DND-41 (cell line): ENCODE measurements around the gene PCDHGC5.
A peak's percentile ranks its signal among the peaks of the same experiment; 100 is the strongest.

ENCODE experiments used
- ATAC-seq: fragments of 200-7000 bp; cut with Tn5 transposase; 3 replicates; pipeline ENCODE4 v1.9.1; 2021; ENCODE audit warnings: low read depth; ENCODE audit not compliant: insufficient read depth
- DNase-seq: peaks from one replicate; pipeline ENCODE4 v3.0.0-alpha.2; 2020
- H2AFZ ChIP-seq: 2 replicates; pipeline ENCODE4 v1.6.0; 2012; ENCODE audit warnings: low read depth, low read length
- H3K27ac ChIP-seq: 2 replicates; pipeline ENCODE4 v1.5.1; 2012; ENCODE audit warnings: low read length, inconsistent platforms
- H3K27me3 ChIP-seq: fragments of 200-600 bp; sonication (generic); 2 replicates; pipeline ENCODE4 v1.6.0; 2012; ENCODE audit warnings: low read length, mild to moderate bottlenecking, inconsistent platforms; ENCODE audit not compliant: insufficient read depth, poor library complexity
- H3K36me3 ChIP-seq: 2 replicates; pipeline ENCODE4 v1.5.1; 2012; ENCODE audit warnings: low read length, inconsistent platforms; ENCODE audit not compliant: insufficient read depth
- H3K4me1 ChIP-seq: 2 replicates; pipeline ENCODE4 v1.5.1; 2012; ENCODE audit warnings: mild to moderate bottlenecking, low read length; ENCODE audit not compliant: insufficient read depth
- H3K4me2 ChIP-seq: 2 replicates; pipeline ENCODE4 v1.6.0; 2012; ENCODE audit warnings: mild to moderate bottlenecking, moderate library complexity, low read length, inconsistent platforms; ENCODE audit not compliant: insufficient read depth
- H3K4me3 ChIP-seq, 2 experiments: fragments of 200-600 bp in 1 of 2; shearing (Covaris generic) in 1 of 2; 2 replicates each; pipeline ENCODE4 v1.5.1; 2012 to 2016; ENCODE audit warnings: inconsistent platforms in 2 of 2, low read length in 2 of 2, mild to moderate bottlenecking in 2 of 2, low read depth in 1 of 2, moderate library complexity in 1 of 2
- H3K79me2 ChIP-seq: 2 replicates; pipeline ENCODE4 v1.6.0; 2012; ENCODE audit warnings: low read length, inconsistent platforms; ENCODE audit not compliant: insufficient read depth
- H3K9ac ChIP-seq: 2 replicates; pipeline ENCODE4 v1.6.0; 2012; ENCODE audit warnings: low read depth, mild to moderate bottlenecking, inconsistent platforms, low read length, moderate library complexity
- H3K9me3 ChIP-seq: 2 replicates; pipeline ENCODE4 v1.5.1; 2012; ENCODE audit warnings: low read length, moderate library complexity, mild to moderate bottlenecking, inconsistent platforms; ENCODE audit not compliant: insufficient read depth, severe bottlenecking
- H4K20me1 ChIP-seq: 2 replicates; pipeline ENCODE4 v1.6.0; 2012; ENCODE audit warnings: low read length; ENCODE audit not compliant: insufficient read depth
- EZH2 ChIP-seq: IDR thresholded peaks from 3 replicates; pipeline ENCODE4 v1.6.1; 2012; ENCODE audit warnings: borderline replicate concordance, low read depth, mild to moderate bottlenecking, moderate library complexity, low read length, inconsistent platforms; ENCODE audit not compliant: severe bottlenecking
- TF ChIP-seq, protein P1 (sequence below): IDR thresholded peaks from 2 replicates; pipeline ENCODE4 v1.5.1; 2012; ENCODE audit warnings: borderline replicate concordance, low read length, moderate library complexity, mild to moderate bottlenecking; ENCODE audit not compliant: poor library complexity, severe bottlenecking; ENCODE audit errors: extremely low read depth

The PCDHGC5 gene

DNA sequence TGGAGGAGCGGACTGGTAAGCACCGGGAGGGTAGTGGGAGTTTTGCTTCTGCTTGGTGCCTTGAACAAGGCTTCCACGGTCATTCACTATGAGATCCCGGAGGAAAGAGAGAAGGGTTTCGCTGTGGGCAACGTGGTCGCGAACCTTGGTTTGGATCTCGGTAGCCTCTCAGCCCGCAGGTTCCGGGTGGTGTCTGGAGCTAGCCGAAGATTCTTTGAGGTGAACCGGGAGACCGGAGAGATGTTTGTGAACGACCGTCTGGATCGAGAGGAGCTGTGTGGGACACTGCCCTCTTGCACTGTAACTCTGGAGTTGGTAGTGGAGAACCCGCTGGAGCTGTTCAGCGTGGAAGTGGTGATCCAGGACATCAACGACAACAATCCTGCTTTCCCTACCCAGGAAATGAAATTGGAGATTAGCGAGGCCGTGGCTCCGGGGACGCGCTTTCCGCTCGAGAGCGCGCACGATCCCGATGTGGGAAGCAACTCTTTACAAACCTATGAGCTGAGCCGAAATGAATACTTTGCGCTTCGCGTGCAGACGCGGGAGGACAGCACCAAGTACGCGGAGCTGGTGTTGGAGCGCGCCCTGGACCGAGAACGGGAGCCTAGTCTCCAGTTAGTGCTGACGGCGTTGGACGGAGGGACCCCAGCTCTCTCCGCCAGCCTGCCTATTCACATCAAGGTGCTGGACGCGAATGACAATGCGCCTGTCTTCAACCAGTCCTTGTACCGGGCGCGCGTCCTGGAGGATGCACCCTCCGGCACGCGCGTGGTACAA is 12.6 kb upstream of the PCDHGC5 start:
- TF ChIP-seq EZH2 = no peak
- TF ChIP-seq, protein P1, sequence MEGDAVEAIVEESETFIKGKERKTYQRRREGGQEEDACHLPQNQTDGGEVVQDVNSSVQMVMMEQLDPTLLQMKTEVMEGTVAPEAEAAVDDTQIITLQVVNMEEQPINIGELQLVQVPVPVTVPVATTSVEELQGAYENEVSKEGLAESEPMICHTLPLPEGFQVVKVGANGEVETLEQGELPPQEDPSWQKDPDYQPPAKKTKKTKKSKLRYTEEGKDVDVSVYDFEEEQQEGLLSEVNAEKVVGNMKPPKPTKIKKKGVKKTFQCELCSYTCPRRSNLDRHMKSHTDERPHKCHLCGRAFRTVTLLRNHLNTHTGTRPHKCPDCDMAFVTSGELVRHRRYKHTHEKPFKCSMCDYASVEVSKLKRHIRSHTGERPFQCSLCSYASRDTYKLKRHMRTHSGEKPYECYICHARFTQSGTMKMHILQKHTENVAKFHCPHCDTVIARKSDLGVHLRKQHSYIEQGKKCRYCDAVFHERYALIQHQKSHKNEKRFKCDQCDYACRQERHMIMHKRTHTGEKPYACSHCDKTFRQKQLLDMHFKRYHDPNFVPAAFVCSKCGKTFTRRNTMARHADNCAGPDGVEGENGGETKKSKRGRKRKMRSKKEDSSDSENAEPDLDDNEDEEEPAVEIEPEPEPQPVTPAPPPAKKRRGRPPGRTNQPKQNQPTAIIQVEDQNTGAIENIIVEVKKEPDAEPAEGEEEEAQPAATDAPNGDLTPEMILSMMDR = no peak
- peak; percentile 39 for ATAC-seq
- Histone ChIP-seq H3K4me3 (peak overlapping the region; percentile 12 to 61; a peak in 3 of 4 replicates), H3K27ac (no peak overlapping the region), H3K79me2 (no peaks in the 10 kb centered on the region), H3K36me3 (no peaks in the 10 kb centered on the region), H3K9me3 (no peaks in the 10 kb centered on the region), H2AFZ (peak overlapping the region; percentile 62), H3K9ac (peak overlapping the region; percentile 47), H3K4me2 (peak overlapping the region; percentile 69), H3K27me3 (peaks cover 15% of the 10 kb centered on the region), H4K20me1 (no peaks in the 10 kb centered on the region), H3K4me1 (peaks cover 17% of the 10 kb centered on the region; the same call in 1 of the 2 replicates)
- DNase-seq = peak; percentile 11

DNA sequence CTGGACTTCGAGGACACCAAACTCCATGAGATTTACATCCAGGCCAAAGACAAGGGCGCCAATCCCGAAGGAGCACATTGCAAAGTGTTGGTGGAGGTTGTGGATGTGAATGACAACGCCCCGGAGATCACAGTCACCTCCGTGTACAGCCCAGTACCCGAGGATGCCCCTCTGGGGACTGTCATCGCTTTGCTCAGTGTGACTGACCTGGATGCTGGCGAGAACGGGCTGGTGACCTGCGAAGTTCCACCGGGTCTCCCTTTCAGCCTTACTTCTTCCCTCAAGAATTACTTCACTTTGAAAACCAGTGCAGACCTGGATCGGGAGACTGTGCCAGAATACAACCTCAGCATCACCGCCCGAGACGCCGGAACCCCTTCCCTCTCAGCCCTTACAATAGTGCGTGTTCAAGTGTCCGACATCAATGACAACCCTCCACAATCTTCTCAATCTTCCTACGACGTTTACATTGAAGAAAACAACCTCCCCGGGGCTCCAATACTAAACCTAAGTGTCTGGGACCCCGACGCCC is 11.8 kb upstream of the PCDHGC5 start:
- Histone ChIP-seq H3K27ac (no peak overlapping the region), H3K4me2 (peak overlapping the region; percentile 69; the same call in 1 of the 2 replicates), H2AFZ (no peak overlapping the region), H4K20me1 (no peaks in the 10 kb centered on the region), H3K36me3 (no peaks in the 10 kb centered on the region), H3K79me2 (no peaks in the 10 kb centered on the region), H3K9me3 (no peaks in the 10 kb centered on the region), H3K27me3 (peaks cover 15% of the 10 kb centered on the region), H3K4me1 (peaks cover 17% of the 10 kb centered on the region; the same call in 1 of the 2 replicates), H3K4me3 (peak overlapping the region in 1 of 2 experiments; percentile 61; a peak in 2 of 4 replicates), H3K9ac (no peak overlapping the region)
- TF ChIP-seq, protein P1 = no peak
- no peak for TF ChIP-seq EZH2
- no peak for ATAC-seq
- DNase-seq = no peak

DNA sequence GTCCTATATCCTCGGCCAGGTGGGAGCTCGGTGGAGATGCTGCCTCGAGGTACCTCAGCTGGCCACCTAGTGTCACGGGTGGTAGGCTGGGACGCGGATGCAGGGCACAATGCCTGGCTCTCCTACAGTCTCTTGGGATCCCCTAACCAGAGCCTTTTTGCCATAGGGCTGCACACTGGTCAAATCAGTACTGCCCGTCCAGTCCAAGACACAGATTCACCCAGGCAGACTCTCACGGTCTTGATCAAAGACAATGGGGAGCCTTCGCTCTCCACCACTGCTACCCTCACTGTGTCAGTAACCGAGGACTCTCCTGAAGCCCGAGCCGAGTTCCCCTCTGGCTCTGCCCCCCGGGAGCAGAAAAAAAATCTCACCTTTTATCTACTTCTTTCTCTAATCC is 11.1 kb upstream of the PCDHGC5 start:
- H3K4me3 ChIP-seq = no peak overlapping the region

More for the DNA sequence above, 11.1 kb upstream of the PCDHGC5 start:
- no peak overlapping the region for H3K27ac ChIP-seq
- H3K9me3 ChIP-seq = no peaks in the 10 kb centered on the region
- ATAC-seq (no peak), DNase-seq (no peak)
- H3K9ac ChIP-seq = no peak overlapping the region
- H3K27me3 ChIP-seq = peaks cover 15% of the 10 kb centered on the region
- no peaks in the 10 kb centered on the region for H4K20me1 ChIP-seq
- no peak overlapping the region for H2AFZ ChIP-seq
- H3K4me2 ChIP-seq = no peak overlapping the region
- H3K36me3 ChIP-seq = no peaks in the 10 kb centered on the region
- peaks cover 17% of the 10 kb centered on the region; the same call in 1 of the 2 replicates for H3K4me1 ChIP-seq
- H3K79me2 ChIP-seq = no peaks in the 10 kb centered on the region
- TF ChIP-seq, protein P1 = no peak
- TF ChIP-seq EZH2 = no peak
